ENCODE results near the gene CIITA.

DNA sequence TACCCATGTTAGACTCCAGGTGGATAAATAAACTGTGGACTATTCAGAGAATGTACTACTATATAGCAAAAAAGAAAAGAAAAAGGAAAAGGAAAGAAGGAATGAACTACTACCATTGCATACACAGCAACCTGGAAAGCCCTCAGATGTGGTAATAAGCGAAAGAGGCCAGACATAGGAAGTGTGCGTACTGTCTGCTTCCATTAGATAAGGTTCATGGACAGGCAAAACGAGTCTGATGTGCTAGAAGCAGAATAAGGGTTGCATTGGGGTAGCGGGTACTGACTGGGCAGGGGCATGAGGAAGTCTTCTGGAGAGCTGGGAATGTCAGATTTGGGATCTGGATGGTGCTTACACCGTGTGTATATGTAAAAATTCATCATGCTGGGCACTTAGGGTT, 89.1 kb downstream of the CIITA start:
- TF ChIP-seq, protein P1, sequence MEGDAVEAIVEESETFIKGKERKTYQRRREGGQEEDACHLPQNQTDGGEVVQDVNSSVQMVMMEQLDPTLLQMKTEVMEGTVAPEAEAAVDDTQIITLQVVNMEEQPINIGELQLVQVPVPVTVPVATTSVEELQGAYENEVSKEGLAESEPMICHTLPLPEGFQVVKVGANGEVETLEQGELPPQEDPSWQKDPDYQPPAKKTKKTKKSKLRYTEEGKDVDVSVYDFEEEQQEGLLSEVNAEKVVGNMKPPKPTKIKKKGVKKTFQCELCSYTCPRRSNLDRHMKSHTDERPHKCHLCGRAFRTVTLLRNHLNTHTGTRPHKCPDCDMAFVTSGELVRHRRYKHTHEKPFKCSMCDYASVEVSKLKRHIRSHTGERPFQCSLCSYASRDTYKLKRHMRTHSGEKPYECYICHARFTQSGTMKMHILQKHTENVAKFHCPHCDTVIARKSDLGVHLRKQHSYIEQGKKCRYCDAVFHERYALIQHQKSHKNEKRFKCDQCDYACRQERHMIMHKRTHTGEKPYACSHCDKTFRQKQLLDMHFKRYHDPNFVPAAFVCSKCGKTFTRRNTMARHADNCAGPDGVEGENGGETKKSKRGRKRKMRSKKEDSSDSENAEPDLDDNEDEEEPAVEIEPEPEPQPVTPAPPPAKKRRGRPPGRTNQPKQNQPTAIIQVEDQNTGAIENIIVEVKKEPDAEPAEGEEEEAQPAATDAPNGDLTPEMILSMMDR (IDR thresholded peaks at IDR 0.05; ENCODE audit: low read depth, low read length, poor library complexity, severe bottlenecking): no peak
- TF ChIP-seq EZH2phosphoT487 (IDR thresholded peaks at IDR 0.05; ENCODE audit: borderline replicate concordance, low read length): no peak

Data from DOHH2 (cell line).